KMS-11 (cell line): ENCODE measurements around the gene ZNF326.

ENCODE experiments used
- H2AFZ ChIP-seq: fragments of 200-600 bp; sonication (generic); 2 replicates; pipeline ENCODE4 v1.6.1; 2016; ENCODE audit warnings: antibody characterized with exemption, mixed run types, low read depth
- H3K27ac ChIP-seq: fragments of 200-600 bp; sonication (generic); 2 replicates; pipeline ENCODE4 v1.6.1; 2016; ENCODE audit warnings: mild to moderate bottlenecking, mixed run types
- H3K27me3 ChIP-seq: fragments of 200-600 bp; sonication (generic); 2 replicates; pipeline ENCODE4 v1.6.1; 2017; ENCODE audit warnings: mild to moderate bottlenecking, low read depth, mixed run types, moderate library complexity; ENCODE audit not compliant: insufficient read depth
- H3K36me3 ChIP-seq: fragments of 200-600 bp; sonication (generic); 2 replicates; pipeline ENCODE4 v1.6.1; 2017; ENCODE audit warnings: mild to moderate bottlenecking, mixed run types; ENCODE audit not compliant: insufficient read depth
- H3K4me1 ChIP-seq: fragments of 200-600 bp; sonication (generic); 2 replicates; pipeline ENCODE4 v1.6.1; 2016; ENCODE audit warnings: mild to moderate bottlenecking, low read depth, mixed run types; ENCODE audit not compliant: poor library complexity, severe bottlenecking
- H3K4me2 ChIP-seq: fragments of 200-600 bp; sonication (generic); 2 replicates; pipeline ENCODE4 v1.7.0; 2016; ENCODE audit warnings: mild to moderate bottlenecking, mixed run types
- H3K4me3 ChIP-seq: fragments of 200-600 bp; sonication (generic); IDR thresholded peaks from 2 replicates; pipeline ENCODE4 v1.6.1; 2017; ENCODE audit warnings: low read depth, low read length, mixed read lengths; ENCODE audit not compliant: insufficient read depth
- H3K79me2 ChIP-seq: fragments of 200-600 bp; sonication (generic); 2 replicates; pipeline ENCODE4 v1.6.1; 2016; ENCODE audit warnings: low read depth, mixed run types; ENCODE audit not compliant: insufficient read depth
- H3K9ac ChIP-seq: fragments of 200-600 bp; sonication (generic); 2 replicates; pipeline ENCODE4 v1.6.1; 2016; ENCODE audit warnings: mild to moderate bottlenecking, mixed run types
- H4K20me1 ChIP-seq: fragments of 200-600 bp; sonication (generic); 2 replicates; pipeline ENCODE4 v1.6.1; 2016; ENCODE audit warnings: mild to moderate bottlenecking, mixed run types; ENCODE audit not compliant: insufficient read depth
- CTCF ChIP-seq: fragments of 200-600 bp; sonication (generic); conservative IDR thresholded peaks from 2 replicates; pipeline ENCODE4 v1.6.1; 2017; ENCODE audit warnings: low read depth, mild to moderate bottlenecking, antibody characterized with exemption, low read length, moderate library complexity, mixed read lengths

Gene ZNF326

GRCh38 chr1:89987159-89987819, 7.6 kb upstream of the ZNF326 start:
- H2AFZ ChIP-seq: no peak overlapping the region
- H4K20me1 ChIP-seq: no peaks in the 10 kb centered on the region
- H3K27ac ChIP-seq: no peak overlapping the region
- no peak overlapping the region for H3K9ac ChIP-seq
- TF ChIP-seq CTCF: peak; percentile 70
- H3K4me3 ChIP-seq: no peak overlapping the region
- H3K4me1 ChIP-seq: no peaks in the 10 kb centered on the region
- no peaks in the 10 kb centered on the region for H3K27me3 ChIP-seq
- H3K4me2 ChIP-seq: no peak overlapping the region
- H3K36me3 ChIP-seq: no peaks in the 10 kb centered on the region
- no peaks in the 10 kb centered on the region for H3K79me2 ChIP-seq

- Histone ChIP-seq H3K4me2 (no peak overlapping the region), H3K27me3 (no peaks in the 10 kb centered on the region), H3K36me3 (no peaks in the 10 kb centered on the region), H2AFZ (no peak overlapping the region), H3K79me2 (no peaks in the 10 kb centered on the region), H3K4me3 (no peak overlapping the region), H3K4me1 (no peaks in the 10 kb centered on the region), H4K20me1 (no peaks in the 10 kb centered on the region), H3K27ac (no peak overlapping the region), H3K9ac (no peak overlapping the region)
- no peak for TF ChIP-seq CTCF
Measured at GRCh38 chr1:89989099-89989498, 5.8 kb upstream of the ZNF326 start.

- Histone ChIP-seq H3K27ac (no peak overlapping the region), H2AFZ (no peak overlapping the region), H3K4me1 (no peaks in the 10 kb centered on the region), H3K9ac (no peak overlapping the region), H3K4me2 (no peak overlapping the region), H3K27me3 (no peaks in the 10 kb centered on the region), H3K79me2 (no peaks in the 10 kb centered on the region), H3K4me3 (no peak overlapping the region), H4K20me1 (no peaks in the 10 kb centered on the region), H3K36me3 (no peaks in the 10 kb centered on the region)
- TF ChIP-seq CTCF: no peak
Measured at GRCh38 chr1:89989799-89990198, 5.1 kb upstream of the ZNF326 start.

GRCh38 chr1:89990976-89991831, 3.7 kb upstream of the ZNF326 start:
- H3K4me2 ChIP-seq: no peak overlapping the region
- H3K9ac ChIP-seq: no peak overlapping the region
- H2AFZ ChIP-seq: no peak overlapping the region
- H3K4me1 ChIP-seq: peaks cover 2% of the 10 kb centered on the region
- no peak overlapping the region for H3K27ac ChIP-seq
- H3K27me3 ChIP-seq: no peaks in the 10 kb centered on the region
- peaks cover 8% of the 10 kb centered on the region for H3K79me2 ChIP-seq
- H3K36me3 ChIP-seq: no peaks in the 10 kb centered on the region
- H4K20me1 ChIP-seq: no peaks in the 10 kb centered on the region
- no peak overlapping the region for H3K4me3 ChIP-seq
- TF ChIP-seq CTCF: no peak
